Stimulated activated CD4-positive, alpha-beta T cell treated with anti-CD3 and anti-CD28 coated beads, Interleukin-4, amount 100 ng/mL, for 24 hours (primary cell): Measurements from ENCODE around the gene FBXO31.

ENCODE experiments used
- DNase-seq: peaks from one replicate; pipeline ENCODE4 v3.0.0-alpha.2; 2020

The FBXO31 gene

DNA sequence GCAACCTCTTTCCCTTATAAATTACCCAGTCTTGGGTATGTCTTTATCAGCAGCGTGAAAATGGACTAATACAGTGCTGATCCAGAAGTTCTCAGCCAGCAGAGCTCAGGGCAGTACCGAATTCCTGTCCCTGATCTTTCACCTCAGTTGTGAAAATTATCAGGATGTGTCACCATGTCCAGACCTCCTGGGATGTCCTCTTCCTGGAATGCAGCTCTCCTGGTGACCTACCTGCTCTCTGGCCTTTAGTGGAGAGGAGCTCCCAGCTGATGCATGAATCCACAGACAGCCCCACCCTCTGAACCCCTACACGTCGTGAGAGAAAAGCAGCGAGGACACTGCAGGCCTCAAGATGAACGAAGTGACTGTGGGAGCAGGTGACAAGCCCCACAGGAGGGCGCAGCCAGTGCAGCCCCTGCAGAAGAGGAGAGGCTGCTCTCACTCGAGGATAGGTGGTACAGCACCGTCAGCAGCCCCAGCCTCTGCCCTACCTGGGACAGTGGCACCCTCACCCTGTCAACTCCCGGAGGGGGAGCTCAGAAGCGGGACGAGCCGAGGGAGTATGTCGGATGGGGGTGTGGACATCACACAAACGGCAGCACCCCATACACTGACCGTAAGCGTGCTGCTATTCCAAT lies 44.4 kb downstream of the FBXO31 start:
- DNase-seq = no peak

- no peak for DNase-seq
Observed at GRCh38 chr16:87338155-87338765, 45.3 kb downstream of the FBXO31 start.

GRCh38 chr16:87337262-87337771 lies 46.3 kb downstream of the FBXO31 start:
- no peak for DNase-seq

- no peak for DNase-seq
Observed at GRCh38 chr16:87336434-87337240, 46.9 kb downstream of the FBXO31 start.

DNA sequence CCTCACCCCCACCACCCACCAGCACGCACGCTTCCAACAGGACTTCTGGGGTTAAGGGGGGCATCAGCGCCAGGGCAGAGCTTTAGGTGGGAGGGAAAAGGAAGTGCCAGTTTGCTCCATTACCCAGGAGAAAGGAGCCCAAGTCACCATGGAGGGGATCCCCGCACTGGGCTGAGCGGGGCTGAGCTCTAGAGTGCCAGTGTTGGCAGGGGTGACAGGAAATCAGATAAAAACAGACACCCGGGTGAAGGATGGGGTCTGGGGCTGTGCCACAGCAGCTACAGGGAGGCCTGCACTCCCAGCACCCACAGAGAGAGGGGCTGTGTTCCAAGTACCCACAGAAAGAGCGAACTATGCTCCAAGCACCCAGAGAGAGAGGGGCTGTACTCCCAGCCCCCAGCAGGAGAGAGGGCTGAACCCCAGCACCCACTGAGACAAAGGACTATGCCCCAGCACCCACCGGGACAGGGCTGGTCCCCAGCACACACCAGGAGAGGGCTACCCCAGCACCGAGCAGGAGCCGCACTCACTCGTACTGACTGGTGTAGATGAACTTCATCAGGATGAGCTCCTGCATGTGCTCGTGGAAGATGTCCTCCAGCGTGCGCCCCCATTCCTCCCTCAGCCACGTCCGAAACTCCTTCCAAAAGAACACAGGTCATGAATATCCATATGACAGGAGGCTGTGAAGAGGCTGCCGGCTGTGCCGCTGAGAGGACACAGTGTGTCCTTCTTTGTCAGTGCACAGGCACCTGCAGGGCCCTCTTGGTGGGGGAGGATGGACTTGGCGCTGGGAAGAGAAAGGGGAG lies 47.7 kb downstream of the FBXO31 start:
- DNase-seq = no peak

DNA sequence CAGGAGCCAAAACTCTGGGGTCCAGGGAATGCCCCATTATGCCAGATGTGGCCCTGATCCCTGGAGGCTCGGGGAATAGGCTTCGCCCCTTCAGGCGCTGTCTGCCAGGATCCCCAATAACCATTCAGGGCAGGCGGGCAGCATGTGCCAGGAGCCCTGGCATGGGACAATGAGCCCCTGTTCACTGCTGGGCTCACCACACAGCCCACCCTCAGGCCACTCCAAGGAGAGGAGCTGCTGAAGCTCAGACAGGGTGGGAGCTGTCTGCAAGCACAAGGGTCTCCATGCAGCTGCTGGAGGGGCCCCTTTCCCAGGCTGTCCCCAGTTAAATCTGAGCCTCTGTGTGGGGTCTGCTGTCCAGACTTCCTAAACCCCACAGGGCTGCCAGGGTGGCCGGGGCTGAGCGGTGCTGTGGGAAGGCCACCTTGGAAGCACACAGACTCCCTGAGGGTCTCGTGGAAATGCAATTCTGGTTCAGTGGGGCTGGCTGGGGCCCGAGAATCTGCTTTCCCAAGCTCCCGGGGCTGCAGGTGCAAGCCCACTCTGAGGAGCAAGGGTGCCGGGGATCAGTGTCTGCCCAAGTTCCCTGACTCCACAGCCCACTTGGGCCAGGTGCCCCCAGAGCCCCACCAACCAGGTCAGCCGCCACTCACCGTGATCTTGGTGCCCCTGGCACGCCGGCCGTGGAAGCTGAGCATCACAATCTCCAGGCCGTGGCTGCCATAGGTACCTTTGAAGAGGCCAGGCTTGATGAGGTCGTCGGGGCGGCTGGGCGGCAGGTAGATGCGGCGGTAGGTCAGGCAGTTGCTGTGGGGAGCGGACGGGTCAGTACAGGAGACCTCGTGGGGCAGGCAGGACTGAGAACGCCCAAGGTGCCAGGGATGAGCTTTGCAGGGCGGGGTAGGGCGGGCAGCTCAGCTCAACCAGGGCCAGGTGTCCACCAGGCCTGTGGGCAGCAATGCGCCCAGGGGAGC lies 48.6 kb downstream of the FBXO31 start:
- DNase-seq = no peak

DNA sequence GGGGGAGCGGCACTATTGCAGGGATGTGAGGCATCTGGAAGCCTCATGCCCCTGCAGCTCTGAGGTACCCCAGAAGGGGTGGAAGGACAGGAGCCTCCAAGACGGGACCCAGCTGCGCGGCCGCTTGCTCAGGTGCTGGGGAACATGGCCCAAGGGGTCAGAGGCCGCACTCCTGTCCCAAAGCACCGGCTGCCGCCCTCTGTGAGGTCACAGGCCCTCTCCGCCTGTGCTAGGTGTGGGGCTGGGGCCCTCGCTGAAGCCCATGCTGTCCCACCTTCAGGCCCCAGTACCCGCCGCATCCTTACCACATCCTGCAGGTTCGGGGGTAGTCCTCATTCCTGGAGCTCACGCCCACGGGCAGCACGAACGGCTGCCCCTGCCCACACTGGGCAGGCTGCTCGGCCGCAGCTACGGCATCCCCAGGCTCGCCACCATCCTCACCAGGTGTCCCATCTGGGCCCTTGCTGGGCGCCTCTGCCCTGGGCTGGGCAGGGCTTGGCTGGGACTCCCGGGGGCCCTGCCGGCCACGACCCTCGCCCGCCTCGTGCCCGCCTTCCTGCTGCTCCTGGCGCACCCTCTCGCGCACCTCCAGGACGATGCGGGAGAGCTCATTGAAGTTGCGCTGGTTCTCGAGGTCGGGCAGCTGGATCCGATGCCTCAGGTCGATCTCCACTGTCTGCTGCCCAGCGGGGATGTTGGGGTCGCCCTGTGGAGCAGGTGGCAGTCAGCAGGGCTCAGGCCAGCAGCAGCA lies 49.8 kb downstream of the FBXO31 start:
- DNase-seq = no peak

GRCh38 chr16:87333101-87333500 lies 50.5 kb downstream of the FBXO31 start:
- no peak for DNase-seq

- DNase-seq = no peak
Observed at GRCh38 chr16:87332150-87332549, 51.4 kb downstream of the FBXO31 start.

DNA sequence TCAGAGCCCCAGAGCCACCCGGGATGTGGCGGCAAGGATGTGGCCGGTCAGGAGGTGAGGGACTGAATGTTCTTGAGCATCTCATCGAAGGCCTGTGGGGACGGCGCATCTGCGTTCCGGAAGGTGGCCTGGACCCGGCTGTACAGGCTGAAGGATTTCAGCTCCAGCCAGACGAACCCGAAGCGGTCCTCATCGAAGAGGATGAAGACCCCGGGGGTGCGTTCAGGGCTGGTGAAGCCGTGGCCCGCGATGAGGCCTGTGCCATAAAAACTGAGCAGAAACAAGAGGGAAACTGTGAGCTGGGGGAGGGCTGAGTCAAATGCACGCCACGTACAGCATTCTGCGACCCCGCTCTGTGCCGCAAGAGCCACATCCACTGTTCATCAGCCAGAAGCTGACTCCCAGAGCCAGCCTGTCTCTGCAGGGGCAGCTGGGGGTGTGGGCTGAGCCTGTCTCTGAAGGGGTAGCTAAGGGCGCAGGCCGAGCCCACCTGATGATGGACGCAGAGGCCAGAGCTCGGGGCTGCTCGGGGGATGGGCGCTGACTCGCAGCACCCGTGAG lies 52.3 kb downstream of the FBXO31 start:
- no peak for DNase-seq

- no peak for DNase-seq
Observed at GRCh38 chr16:87330646-87331045, 52.9 kb downstream of the FBXO31 start.

DNA sequence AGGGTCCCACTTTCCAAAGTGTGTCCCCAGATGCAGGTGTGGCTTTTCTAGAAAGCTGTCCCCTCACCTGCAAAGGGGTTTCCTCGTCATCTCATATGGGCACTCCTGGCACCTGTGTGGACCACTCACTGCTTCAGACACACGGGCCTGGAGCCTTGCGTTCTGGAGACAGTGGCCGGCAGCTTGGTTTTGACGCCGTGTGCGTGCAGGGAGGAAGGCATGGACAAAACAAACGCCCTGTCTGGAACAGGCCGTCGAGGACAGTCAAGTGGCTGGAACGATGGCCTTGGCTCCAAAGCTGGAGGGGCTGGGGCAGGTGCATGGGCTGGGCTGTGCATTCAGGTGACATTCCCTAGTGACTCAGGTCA lies 53.3 kb downstream of the FBXO31 start:
- DNase-seq = no peak

DNA sequence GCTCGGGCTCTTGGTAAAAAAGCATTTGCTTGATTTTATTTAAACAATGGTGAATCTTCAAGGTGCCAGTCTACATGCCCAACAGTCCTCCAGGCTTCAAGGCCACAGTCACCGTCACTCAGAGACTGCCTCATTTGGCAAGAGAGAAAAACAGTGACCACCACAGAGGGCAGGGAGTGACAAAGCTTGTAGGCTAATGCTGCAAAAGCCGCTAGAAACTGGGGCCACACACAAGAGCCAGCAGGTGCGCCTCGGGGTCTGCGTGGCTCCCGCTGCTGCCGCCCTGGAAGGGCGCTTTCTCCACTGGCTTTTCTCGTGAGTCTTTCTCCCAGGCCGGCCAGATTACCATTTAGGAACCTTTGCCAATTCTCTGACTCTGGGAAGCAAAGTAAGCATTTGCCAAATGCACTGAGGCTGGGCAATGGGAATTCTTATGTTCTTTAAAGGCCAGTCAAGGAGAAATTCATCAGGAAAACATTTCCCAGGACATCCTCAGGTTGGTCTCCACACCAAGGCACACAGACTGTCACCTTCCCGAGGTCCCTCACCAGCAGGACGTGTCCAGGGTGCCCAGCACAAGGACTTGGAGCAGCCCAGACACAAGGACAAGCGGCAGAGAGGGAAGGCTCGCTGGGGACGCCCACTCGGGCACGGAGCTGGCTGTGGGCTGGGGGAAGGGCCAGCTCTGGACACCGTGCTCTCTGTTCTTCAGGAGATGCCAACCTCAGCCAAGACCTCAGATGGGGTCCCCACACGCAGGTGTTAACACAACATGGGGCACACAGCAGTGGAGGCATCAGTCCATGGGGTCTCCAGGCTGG lies 53.9 kb downstream of the FBXO31 start:
- DNase-seq = no peak

DNA sequence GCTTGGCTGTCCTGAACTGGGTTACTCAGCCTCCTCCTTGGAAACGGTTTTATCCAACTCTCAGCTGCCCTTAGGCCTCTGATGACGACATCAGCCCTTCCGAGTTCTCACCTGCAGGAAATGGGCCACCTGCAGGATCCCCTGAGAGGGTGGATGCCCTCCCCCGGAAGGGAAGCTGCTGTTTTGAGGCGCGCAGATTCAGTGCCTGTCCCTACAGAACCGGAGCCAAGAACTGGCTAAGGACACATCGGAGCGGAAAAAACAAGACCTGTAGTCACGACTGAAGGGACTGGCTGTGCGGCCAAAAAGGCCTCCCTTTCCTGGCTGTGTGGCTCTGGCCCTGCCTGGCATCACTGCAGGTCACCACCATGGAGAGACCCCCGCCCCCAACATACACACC lies 54.7 kb downstream of the FBXO31 start:
- no peak for DNase-seq

DNA sequence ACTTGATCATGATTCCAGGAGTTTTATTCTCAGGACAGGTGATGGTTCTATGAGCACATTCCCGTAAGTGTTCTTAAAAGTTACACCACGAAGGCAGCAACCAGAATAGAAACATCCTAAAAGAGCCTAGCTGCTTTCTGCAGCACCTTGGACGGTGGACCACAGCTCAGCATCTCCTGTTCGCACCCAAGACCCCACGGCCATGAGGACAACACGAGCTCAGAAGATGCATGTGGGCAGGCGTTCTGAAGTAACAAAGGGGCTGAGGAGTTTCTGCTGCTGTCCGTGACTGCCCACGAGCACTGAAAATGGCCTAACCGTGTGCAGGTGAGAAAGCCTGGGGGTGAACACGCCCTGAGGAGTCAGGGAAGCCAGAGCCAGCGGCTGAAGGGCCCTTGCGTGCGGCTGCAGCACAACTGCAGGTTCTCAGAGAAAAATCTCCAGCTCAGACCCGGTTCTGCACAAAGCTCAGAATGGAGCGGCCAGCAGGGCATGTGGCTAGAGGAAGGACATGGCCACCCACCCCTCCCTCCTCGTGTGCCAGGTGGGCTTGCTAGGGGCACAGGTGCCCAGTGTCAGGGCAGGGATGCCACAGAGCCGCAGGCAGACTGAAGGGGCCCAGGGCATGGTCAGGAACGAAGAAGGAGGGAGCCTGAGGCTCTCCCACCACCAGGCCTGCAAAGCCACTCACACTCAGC lies 55.6 kb downstream of the FBXO31 start:
- DNase-seq = no peak

DNA sequence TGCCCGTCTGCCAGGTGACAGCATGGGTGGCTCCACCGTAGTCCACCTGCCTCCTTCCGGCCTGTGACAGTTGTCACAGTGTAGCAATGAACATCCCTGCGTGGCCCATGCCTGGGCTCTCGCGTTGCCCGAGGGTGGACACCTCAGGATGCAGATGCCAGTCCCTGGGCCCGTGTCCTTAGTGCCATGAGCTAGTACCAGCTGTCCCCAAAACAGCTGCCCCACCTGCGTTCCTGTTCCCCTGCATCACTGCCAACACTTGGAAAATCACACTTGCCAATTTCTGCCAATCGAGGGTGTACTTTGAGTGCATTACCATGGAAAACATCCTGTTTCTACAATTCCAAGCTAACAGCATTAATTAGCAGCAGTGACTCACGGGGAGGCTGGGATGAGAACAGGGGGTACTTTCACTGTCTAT lies 57.4 kb downstream of the FBXO31 start:
- DNase-seq = no peak

DNA sequence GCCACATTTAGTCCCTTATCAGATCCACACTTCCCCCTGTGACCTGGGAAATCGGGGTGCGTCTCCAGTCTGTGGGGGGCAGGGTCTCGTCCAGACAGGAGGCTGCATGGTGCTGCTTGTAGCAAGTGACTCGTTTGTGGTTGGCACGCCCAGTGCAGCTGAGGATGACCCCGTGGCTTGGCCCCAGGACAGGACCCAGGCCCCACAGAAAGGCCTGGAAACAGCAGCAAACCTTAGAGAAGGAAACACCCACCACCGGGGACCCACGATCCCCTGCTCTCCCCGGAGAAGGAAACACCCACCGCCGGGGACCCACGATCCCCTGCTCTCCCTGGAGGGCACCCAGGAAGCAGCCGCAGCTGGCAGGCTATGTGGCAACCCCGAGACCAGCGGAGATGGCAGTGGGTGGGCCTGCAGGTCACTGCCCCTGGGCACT lies 58.1 kb downstream of the FBXO31 start:
- DNase-seq = no peak

DNA sequence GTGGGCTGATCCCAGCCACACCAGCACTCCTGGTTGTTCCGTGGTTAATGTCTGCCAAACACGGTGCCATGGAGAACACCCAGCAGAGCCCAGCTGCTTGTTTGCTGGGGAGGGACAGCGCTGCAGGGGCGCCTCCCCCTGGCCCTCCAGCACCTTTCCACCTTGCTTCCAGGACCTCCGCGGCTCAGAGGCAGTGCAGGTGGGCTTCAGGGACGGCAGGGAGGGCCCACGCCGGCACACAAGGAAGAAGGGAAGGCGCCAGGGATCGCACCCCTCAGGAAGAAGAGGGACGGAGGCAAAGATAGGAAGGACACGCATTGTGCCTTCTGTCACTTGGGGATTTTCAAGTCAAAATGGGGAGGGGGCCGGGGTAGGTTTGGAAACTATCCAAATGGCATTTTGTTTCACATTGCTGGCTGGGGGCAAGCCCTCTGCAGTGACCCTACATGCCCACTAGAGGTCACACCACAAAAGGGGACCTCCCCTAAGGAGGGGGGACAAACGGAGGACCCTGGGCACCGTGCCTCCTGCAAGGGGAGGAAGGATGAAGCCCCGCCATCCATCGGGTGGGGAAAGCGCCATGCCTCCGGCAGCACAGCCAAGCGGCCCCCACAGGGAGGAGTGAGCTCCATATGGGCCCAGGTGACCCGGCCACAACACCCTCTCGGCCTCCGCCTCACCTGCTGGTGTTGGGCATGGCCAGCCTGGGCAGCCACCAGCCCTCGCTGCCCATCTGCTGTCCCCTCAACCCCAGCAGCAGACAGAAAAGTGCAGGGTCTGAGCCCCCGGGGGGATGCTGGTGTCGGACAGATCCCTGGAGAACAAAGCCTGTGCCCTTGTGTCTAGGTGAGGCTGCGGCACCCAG lies 58.9 kb downstream of the FBXO31 start:
- peak; percentile 44 for DNase-seq
